Activated CD8-positive, alpha-beta T cell treated with anti-CD3 and anti-CD28 coated beads for 36 hours (primary cell): ENCODE data around the gene LCE7A. TPM values are rescaled to one million over a fixed set of nuclear protein-coding genes. Genes with fewer than 3 reads are reported as not detected.

Experiments used
- ATAC-seq: fragments of 200-7000 bp; cut with Tn5 transposase; one replicate; pipeline ENCODE4 v1.10.0; 2021; ENCODE audit warnings: mild to moderate bottlenecking, moderate library complexity
- CTCF ChIA-PET: fragments of 350-600 bp; sonication (Branson Sonifier 250); formaldehyde crosslinking; loops from one replicate; lab custom pipeline; 2021; ENCODE audit warnings: antibody characterized with exemption; lab: Charles Lee
- POLR2A ChIA-PET: fragments of 350-600 bp; sonication (Branson Sonifier 250); formaldehyde crosslinking; loops from one replicate; lab custom pipeline; 2021; ENCODE audit warnings: antibody characterized with exemption; lab: Charles Lee
- DNase-seq: peaks from one replicate; pipeline ENCODE4 v3.0.0-alpha.2; 2020
- H3K27ac Mint-ChIP-seq: one replicate; pipeline ENCODE4 v1.8.0; 2021; ENCODE audit warnings: mild to moderate bottlenecking, mixed read lengths
- H3K27me3 Mint-ChIP-seq: one replicate; pipeline ENCODE4 v1.8.0; 2021; ENCODE audit warnings: mixed read lengths
- H3K36me3 Mint-ChIP-seq: one replicate; pipeline ENCODE4 v1.8.0; 2021; ENCODE audit warnings: low read depth, mixed read lengths
- H3K4me1 Mint-ChIP-seq: one replicate; pipeline ENCODE4 v1.8.0; 2021; ENCODE audit warnings: low read depth, mixed read lengths
- H3K4me3 Mint-ChIP-seq: one replicate; pipeline ENCODE4 v1.8.0; 2021; ENCODE audit warnings: mild to moderate bottlenecking, moderate library complexity, mixed read lengths
- H3K9me3 Mint-ChIP-seq: one replicate; pipeline ENCODE4 v1.8.0; 2021; ENCODE audit warnings: mixed read lengths
- CTCF ChIP-seq: fragments of 200-600 bp; IDR thresholded peaks from one replicate; pipeline ENCODE4 v1.8.0; 2022; ENCODE audit warnings: antibody characterized with exemption, mild to moderate bottlenecking
- intact Hi-C: fragments of 100-400 bp; cut with micrococcal nuclease; formaldehyde crosslinking; loops from one replicate; pipeline ENCODE4 v1.10.0; 2022
- total RNA-seq, 2 experiments: library from RNA; stranded (reverse); gene quantifications; one replicate each; pipeline ENCODE4 v1.2.3, GENCODE V29; 2021

The LCE7A gene
- total RNA-seq, 2 experiments from 2014 or later, result not detected

- Mint-ChIP-seq H3K27ac (no peak overlapping the region), H3K27me3 (peaks cover 7% of the 10 kb centered on the region), H3K9me3 (no peaks in the 10 kb centered on the region), H3K36me3 (no peaks in the 10 kb centered on the region), H3K4me1 (no peaks in the 10 kb centered on the region), H3K4me3 (no peak overlapping the region)
- TF ChIP-seq CTCF, result no peak
- intact Hi-C loops, result no loop called here
- DNase-seq (no peak), ATAC-seq (no peak)
- ChIA-PET POLR2A (no interaction called here), CTCF (no interaction called here)
Measured at GRCh38 chr1:152884085-152884484, 24.3 kb downstream of the LCE7A start.

GRCh38 chr1:152884506-152884905, 24.7 kb downstream of the LCE7A start:
- no peaks in the 10 kb centered on the region for H3K36me3 Mint-ChIP-seq
- no peaks in the 10 kb centered on the region for H3K4me1 Mint-ChIP-seq
- no peak for TF ChIP-seq CTCF
- intact Hi-C loops, result no loop called here
- CTCF ChIA-PET, result no interaction called here
- no peak overlapping the region for H3K4me3 Mint-ChIP-seq
- peaks cover 7% of the 10 kb centered on the region for H3K27me3 Mint-ChIP-seq
- H3K9me3 Mint-ChIP-seq, result no peaks in the 10 kb centered on the region
- ATAC-seq (no peak), DNase-seq (no peak)
- H3K27ac Mint-ChIP-seq, result no peak overlapping the region
- POLR2A ChIA-PET, result no interaction called here

GRCh38 chr1:152884966-152885624, 25.3 kb downstream of the LCE7A start:
- Mint-ChIP-seq H3K27ac (no peak overlapping the region), H3K36me3 (no peaks in the 10 kb centered on the region), H3K4me3 (no peak overlapping the region), H3K9me3 (no peaks in the 10 kb centered on the region), H3K4me1 (no peaks in the 10 kb centered on the region), H3K27me3 (peaks cover 7% of the 10 kb centered on the region)
- ChIA-PET CTCF (no interaction called here), POLR2A (no interaction called here)
- ATAC-seq (no peak), DNase-seq (no peak)
- intact Hi-C loops, result no loop called here
- TF ChIP-seq CTCF, result no peak

GRCh38 chr1:152886085-152886484, 26.3 kb downstream of the LCE7A start:
- H3K27ac Mint-ChIP-seq, result no peak overlapping the region
- TF ChIP-seq CTCF, result no peak
- ATAC-seq (no peak), DNase-seq (no peak)
- H3K4me1 Mint-ChIP-seq, result no peaks in the 10 kb centered on the region
- no peaks in the 10 kb centered on the region for H3K9me3 Mint-ChIP-seq
- POLR2A ChIA-PET, result no interaction called here
- H3K27me3 Mint-ChIP-seq, result peaks cover 7% of the 10 kb centered on the region
- H3K36me3 Mint-ChIP-seq, result no peaks in the 10 kb centered on the region
- no peak overlapping the region for H3K4me3 Mint-ChIP-seq
- CTCF ChIA-PET, result no interaction called here
- intact Hi-C loops, result no loop called here

- ChIA-PET POLR2A (no interaction called here), CTCF (interaction anchor here (1.3 kb wide), 1 partner anchor 18 kb away, joined by 4 read pairs; no protein-coding TSS in a partner anchor)
- no peaks in the 10 kb centered on the region for H3K4me1 Mint-ChIP-seq
- no peak for DNase-seq
- intact Hi-C loops, result no loop called here
- H3K36me3 Mint-ChIP-seq, result no peaks in the 10 kb centered on the region
- ATAC-seq, result no peak
- H3K9me3 Mint-ChIP-seq, result no peaks in the 10 kb centered on the region
- no peak overlapping the region for H3K4me3 Mint-ChIP-seq
- TF ChIP-seq CTCF, result no peak
- H3K27ac Mint-ChIP-seq, result no peak overlapping the region
- H3K27me3 Mint-ChIP-seq, result peaks cover 10% of the 10 kb centered on the region
Measured at GRCh38 chr1:152886758-152887409, 27.1 kb downstream of the LCE7A start.
